HUES48 (cell line): ENCODE measurements around the gene ITIH1.

Experiments
- H3K27ac ChIP-seq: one replicate; pipeline ENCODE4 v1.7.0; 2013; ENCODE audit warnings: low read depth, low read length, inconsistent platforms
- H3K27me3 ChIP-seq: 2 replicates; pipeline ENCODE4 v1.6.1; 2013; ENCODE audit warnings: mild to moderate bottlenecking, low read length; ENCODE audit not compliant: control insufficient read depth, insufficient read depth
- H3K36me3 ChIP-seq: 2 replicates; pipeline ENCODE4 v1.6.1; 2013; ENCODE audit warnings: low read length; ENCODE audit not compliant: control insufficient read depth, insufficient read depth
- H3K4me1 ChIP-seq: 2 replicates; pipeline ENCODE4 v1.6.1; 2013; ENCODE audit warnings: mild to moderate bottlenecking, low read length; ENCODE audit not compliant: control insufficient read depth, insufficient read depth
- H3K4me3 ChIP-seq: 2 replicates; pipeline ENCODE4 v1.5.1; 2013; ENCODE audit warnings: mild to moderate bottlenecking, low read depth, low read length
- H3K9ac ChIP-seq: 2 replicates; pipeline ENCODE4 v1.6.1; 2013; ENCODE audit warnings: mild to moderate bottlenecking, low read depth, low read length, moderate library complexity
- H3K9me3 ChIP-seq: 2 replicates; pipeline ENCODE4 v1.6.1; 2013; ENCODE audit warnings: low read length; ENCODE audit not compliant: control insufficient read depth, insufficient read depth

Gene ITIH1

DNA sequence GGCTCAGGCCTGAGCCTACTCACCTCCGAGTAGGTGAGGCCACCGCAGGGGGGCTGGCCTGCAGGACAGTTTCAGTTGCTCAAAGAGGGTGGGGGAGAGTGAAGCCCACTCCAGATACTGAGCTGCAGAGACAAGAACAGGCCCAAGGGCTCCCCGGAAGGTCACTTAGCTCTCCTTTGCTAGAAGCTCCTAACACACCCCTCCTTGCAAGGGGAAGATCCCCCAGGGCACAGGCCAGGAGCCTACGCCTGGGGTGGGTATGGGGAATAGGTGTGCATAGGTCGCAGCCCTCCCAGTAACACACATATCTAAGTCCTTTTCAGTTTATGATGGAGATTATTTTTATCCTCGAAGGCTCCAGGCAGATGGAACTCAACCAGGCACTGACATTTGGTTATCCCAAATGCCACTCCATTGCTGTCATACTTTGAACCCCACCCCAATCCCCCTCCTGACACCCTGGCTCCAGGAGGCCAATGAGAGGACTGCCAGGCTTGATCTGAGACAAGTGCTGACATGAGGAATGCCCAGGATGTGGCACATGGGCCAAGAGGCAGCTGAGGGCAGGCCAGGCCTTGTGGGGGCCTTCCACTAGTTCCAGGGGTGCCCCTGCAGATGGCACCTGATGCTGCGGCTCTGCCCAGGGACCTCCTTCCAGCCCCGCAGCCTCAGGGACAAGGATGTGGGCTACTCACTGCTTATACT, 58.5 kb downstream of the ITIH1 start:
- peaks cover 9% of the 10 kb centered on the region; the same call in 1 of the 2 replicates for H3K36me3 ChIP-seq
- H3K4me3 ChIP-seq: no peak overlapping the region
- H3K27me3 ChIP-seq: no peaks in the 10 kb centered on the region
- no peaks in the 10 kb centered on the region for H3K9me3 ChIP-seq
- peaks cover 7% of the 10 kb centered on the region; the same call in 1 of the 2 replicates for H3K4me1 ChIP-seq
- no peak overlapping the region for H3K9ac ChIP-seq
- H3K27ac ChIP-seq: peak overlapping the region; percentile 39

DNA sequence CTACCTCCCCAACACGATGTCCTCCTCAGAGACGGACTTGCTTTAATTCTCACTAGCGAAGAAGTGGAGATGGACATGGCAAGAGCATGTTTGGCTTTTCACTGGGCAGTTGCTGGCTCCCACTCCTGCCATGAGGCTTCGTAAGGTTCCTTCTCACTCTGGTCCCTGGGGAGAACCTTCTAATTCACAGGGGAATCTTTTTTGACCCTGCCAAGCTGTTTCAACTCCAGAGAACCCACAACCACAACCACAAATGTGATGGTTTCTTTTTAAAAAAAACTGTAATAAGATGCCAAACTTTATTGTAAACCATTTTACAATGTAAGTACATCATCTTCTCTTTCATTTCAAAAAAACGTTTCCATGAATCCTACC, 59.1 kb downstream of the ITIH1 start:
- H3K4me3 ChIP-seq: no peak overlapping the region
- no peak overlapping the region for H3K27ac ChIP-seq
- no peaks in the 10 kb centered on the region for H3K9me3 ChIP-seq
- H3K9ac ChIP-seq: no peak overlapping the region
- peaks cover 7% of the 10 kb centered on the region; the same call in 1 of the 2 replicates for H3K4me1 ChIP-seq
- H3K27me3 ChIP-seq: no peaks in the 10 kb centered on the region
- H3K36me3 ChIP-seq: peaks cover 15% of the 10 kb centered on the region; the same call in 1 of the 2 replicates

- Histone ChIP-seq H3K27me3 (no peaks in the 10 kb centered on the region), H3K9ac (no peak overlapping the region), H3K4me3 (no peak overlapping the region), H3K4me1 (peaks cover 7% of the 10 kb centered on the region; the same call in 1 of the 2 replicates), H3K36me3 (peaks cover 19% of the 10 kb centered on the region; the same call in 1 of the 2 replicates), H3K27ac (no peak overlapping the region), H3K9me3 (no peaks in the 10 kb centered on the region)
Observed at GRCh38 chr3:52836986-52837385, 59.6 kb downstream of the ITIH1 start.

DNA sequence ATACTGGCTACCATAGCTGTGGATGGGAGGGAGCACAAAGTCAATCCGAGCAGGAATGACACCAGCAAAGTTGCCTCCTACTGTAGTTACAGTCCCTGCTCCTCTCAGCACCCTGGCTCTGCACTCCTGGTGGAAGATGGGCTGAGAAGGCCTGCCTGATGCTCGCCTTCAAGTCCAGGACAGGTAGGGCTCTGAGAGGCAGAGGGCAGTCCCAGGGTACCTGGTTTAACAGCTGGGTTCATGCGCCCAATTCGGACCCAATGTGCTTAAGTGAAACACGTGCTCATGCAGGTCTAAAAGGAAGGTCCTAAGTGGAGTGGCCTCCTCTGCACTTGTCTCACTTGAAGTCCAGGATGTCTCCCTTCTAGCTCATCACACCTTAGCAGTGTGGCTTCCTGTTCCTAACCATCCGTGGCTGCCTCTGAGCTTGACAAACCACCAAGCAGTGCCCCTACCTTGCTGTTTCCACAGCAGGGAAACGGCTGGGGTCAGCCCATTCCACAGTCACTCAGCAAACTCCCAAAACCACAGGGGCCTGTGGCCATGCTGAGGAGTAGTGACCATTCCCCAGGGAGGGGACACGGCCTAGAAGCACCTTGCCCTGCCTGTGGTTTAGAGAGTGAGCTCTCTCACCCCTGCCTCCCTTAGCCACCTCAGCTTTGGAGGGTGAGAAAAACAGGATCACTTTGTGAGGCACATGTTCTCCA, 61.3 kb downstream of the ITIH1 start:
- no peak overlapping the region for H3K27ac ChIP-seq
- H3K4me1 ChIP-seq: peaks cover 7% of the 10 kb centered on the region; the same call in 1 of the 2 replicates
- no peaks in the 10 kb centered on the region for H3K9me3 ChIP-seq
- H3K4me3 ChIP-seq: no peak overlapping the region
- no peak overlapping the region for H3K9ac ChIP-seq
- H3K27me3 ChIP-seq: no peaks in the 10 kb centered on the region
- H3K36me3 ChIP-seq: peaks cover 27% of the 10 kb centered on the region; the same call in 1 of the 2 replicates

- Histone ChIP-seq H3K27ac (no peak overlapping the region), H3K9me3 (no peaks in the 10 kb centered on the region), H3K9ac (no peak overlapping the region)
Observed at GRCh38 chr3:52839268-52839575, 61.8 kb downstream of the ITIH1 start.

DNA sequence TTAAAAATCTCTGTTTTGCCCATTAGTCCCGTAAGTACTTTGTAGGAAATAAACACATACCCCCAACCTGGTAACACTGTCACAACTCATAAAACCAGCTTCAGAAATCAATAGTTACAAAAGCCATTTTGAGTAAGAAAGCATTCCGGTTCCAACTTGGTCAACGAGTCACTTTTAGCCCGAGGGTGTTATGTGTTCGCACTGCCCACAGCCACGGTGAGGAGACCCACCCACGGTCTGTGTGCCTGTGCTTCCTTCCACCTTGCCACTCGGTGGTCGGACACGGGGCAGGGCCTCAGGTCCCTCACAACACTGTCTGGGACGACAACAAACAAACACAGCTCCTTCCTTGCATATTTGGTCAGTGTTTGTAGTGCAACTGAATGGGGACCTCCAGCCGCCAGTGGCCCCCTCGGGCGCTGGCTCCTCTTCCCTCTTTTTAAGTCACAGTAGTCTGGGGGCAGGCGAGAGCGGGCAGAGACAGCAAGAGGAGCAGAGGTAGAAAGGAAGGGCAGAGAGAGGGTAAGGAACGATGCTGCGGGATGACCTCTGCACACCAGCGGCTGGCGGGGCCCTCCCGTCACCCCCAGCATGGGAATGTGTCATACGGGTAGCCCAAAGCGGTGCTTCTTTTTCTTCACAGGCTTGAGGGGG, 62.6 kb downstream of the ITIH1 start:
- Histone ChIP-seq H3K4me3 (no peak overlapping the region), H3K27me3 (no peaks in the 10 kb centered on the region), H3K36me3 (peaks cover 27% of the 10 kb centered on the region; the same call in 1 of the 2 replicates), H3K9me3 (no peaks in the 10 kb centered on the region), H3K27ac (no peak overlapping the region), H3K9ac (no peak overlapping the region), H3K4me1 (peaks cover 7% of the 10 kb centered on the region; the same call in 1 of the 2 replicates)

More at GRCh38 chr3:52839268-52839575, 61.8 kb downstream of the ITIH1 start:
- H3K4me3 ChIP-seq: no peak overlapping the region
- H3K4me1 ChIP-seq: peaks cover 7% of the 10 kb centered on the region; the same call in 1 of the 2 replicates
- no peaks in the 10 kb centered on the region for H3K27me3 ChIP-seq
- H3K36me3 ChIP-seq: peaks cover 27% of the 10 kb centered on the region; the same call in 1 of the 2 replicates

DNA sequence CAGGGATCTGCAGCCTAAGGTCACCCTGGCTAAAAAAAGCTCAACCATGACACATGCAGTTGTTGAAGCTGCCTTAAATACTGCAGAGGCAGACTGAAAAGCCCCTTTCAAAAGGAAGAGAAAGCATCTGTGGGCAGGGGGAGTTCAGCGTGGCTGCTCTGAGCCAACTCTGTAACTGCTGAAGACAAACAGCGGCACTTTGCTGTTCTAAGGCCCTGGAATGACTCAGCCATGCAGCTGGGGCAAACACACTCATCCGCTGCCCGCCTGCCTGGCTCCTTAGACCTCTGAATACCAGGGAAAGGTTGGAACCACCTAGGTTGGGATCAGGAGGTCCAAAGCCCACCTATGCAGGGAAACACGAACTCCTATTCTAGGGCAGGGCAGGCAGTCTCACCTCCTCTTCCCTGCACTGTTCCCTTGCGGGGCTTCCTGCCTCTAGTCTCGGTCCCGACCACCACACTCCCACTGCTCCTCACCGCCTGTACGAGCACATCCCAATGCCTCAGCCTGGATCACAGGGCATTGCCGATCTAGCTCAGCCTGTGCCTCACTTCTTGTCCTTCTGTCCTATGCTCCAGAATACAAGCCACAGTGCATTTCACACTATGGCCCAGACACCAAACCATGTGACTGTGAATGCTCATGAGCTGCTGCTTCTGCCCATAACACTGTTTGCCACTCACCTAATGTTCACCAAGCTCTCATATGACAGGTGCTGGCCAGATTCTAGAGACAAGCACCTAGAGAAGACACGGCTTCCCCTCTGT, 64.0 kb downstream of the ITIH1 start:
- H3K4me3 ChIP-seq: no peak overlapping the region
- H3K36me3 ChIP-seq: peaks cover 25% of the 10 kb centered on the region; the same call in 1 of the 2 replicates
- H3K4me1 ChIP-seq: no peaks in the 10 kb centered on the region

More for the DNA sequence above, 64.0 kb downstream of the ITIH1 start:
- Histone ChIP-seq H3K9ac (no peak overlapping the region), H3K27me3 (no peaks in the 10 kb centered on the region), H3K9me3 (no peaks in the 10 kb centered on the region), H3K27ac (no peak overlapping the region)
